Endodermal cell (in vitro differentiated cells): ENCODE measurements around the gene LSG1. TPM values are rescaled to one million over a fixed set of nuclear protein-coding genes. Genes with fewer than 3 reads are reported as not detected.
A peak's percentile ranks its signal among the peaks of the same experiment; 100 is the strongest.

Experiments
- DNase-seq: peaks from one replicate; pipeline ENCODE4 v3.0.0-alpha.2; 2017
- H3K27ac ChIP-seq: 2 replicates; pipeline ENCODE4 v1.5.1; 2013; ENCODE audit warnings: mild to moderate bottlenecking, low read depth, low read length, moderate library complexity
- H3K27me3 ChIP-seq: 2 replicates; pipeline ENCODE4 v1.6.1; 2013; ENCODE audit warnings: mild to moderate bottlenecking, low read length, moderate library complexity; ENCODE audit not compliant: insufficient read depth, control insufficient read depth, poor library complexity, severe bottlenecking
- H3K36me3 ChIP-seq: 2 replicates; pipeline ENCODE4 v1.7.0; 2013; ENCODE audit warnings: mild to moderate bottlenecking, low read length, moderate library complexity; ENCODE audit not compliant: control insufficient read depth, insufficient read depth
- H3K4me1 ChIP-seq: one replicate; pipeline ENCODE4 v1.7.0; 2013; ENCODE audit warnings: low read length; ENCODE audit not compliant: control insufficient read depth, insufficient read depth
- H3K4me3 ChIP-seq: 2 replicates; pipeline ENCODE4 v1.5.1; 2013; ENCODE audit warnings: mild to moderate bottlenecking, low read length, moderate library complexity
- H3K9ac ChIP-seq: 2 replicates; pipeline ENCODE4 v1.6.1; 2013; ENCODE audit warnings: mild to moderate bottlenecking, low read length, moderate library complexity; ENCODE audit not compliant: poor library complexity, severe bottlenecking; ENCODE audit errors: extremely low read depth
- H3K9me3 ChIP-seq: 2 replicates; pipeline ENCODE4 v1.6.1; 2013; ENCODE audit warnings: mild to moderate bottlenecking, low read length, moderate library complexity; ENCODE audit not compliant: control insufficient read depth
- H3K27ac Mint-ChIP-seq: 2 replicates; pipeline ENCODE4 v1.8.0; 2020; ENCODE audit warnings: mixed read lengths
- H3K27me3 Mint-ChIP-seq: 2 replicates; pipeline ENCODE4 v1.8.0; 2021; ENCODE audit warnings: mild to moderate bottlenecking, mixed read lengths; ENCODE audit not compliant: insufficient read depth
- H3K36me3 Mint-ChIP-seq: 2 replicates; pipeline ENCODE4 v1.8.0; 2020; ENCODE audit warnings: low read depth, mixed read lengths
- H3K4me1 Mint-ChIP-seq: 2 replicates; pipeline ENCODE4 v1.8.0; 2020; ENCODE audit warnings: mixed read lengths
- H3K4me3 Mint-ChIP-seq: 2 replicates; pipeline ENCODE4 v1.8.0; 2020; ENCODE audit warnings: mild to moderate bottlenecking, moderate library complexity, mixed read lengths
- H3K9me3 Mint-ChIP-seq: 2 replicates; pipeline ENCODE4 v1.8.0; 2020; ENCODE audit warnings: mild to moderate bottlenecking, mixed read lengths
- CTCF ChIP-seq: fragments of 200-600 bp; sonication (generic); conservative IDR thresholded peaks from 2 replicates; pipeline ENCODE4 v1.5.0; 2021; ENCODE audit warnings: antibody characterized with exemption, mild to moderate bottlenecking
- WGBS, 2 experiments: methylation state at CpG; one replicate each; pipeline versions ENCODE4 v1.1.5 to v1.1.7; 2013; ENCODE audit warnings: missing lambda C conversion rate in 2 of 2, mixed read lengths in 1 of 2; ENCODE audit not compliant: insufficient coverage in 1 of 2, insufficient read length in 1 of 2; 5-methylcytosine and 5-hydroxymethylcytosine counted together
- total RNA-seq, 2 donors: library from RNA; stranded (reverse); fragmentation: NEBNext Ultra II Directional in 1 of 2; extraction: Animal tissue kit (Norgen Biotek cat#: 25700) in 1 of 2; gene quantifications; 2 replicates in 1 of 2; 3 replicates in 1 of 2; pipeline ENCODE4 v1.2.1, GENCODE V29; 2021

LSG1 gene
- total RNA-seq, 2 donors from 2014 or later = 38.3 to 44.7 TPM

- Histone ChIP-seq H3K36me3 (peaks cover 23% of the 10 kb centered on the region), H3K27ac (no peak overlapping the region), H3K9me3 (no peaks in the 10 kb centered on the region), H3K9ac (peak overlapping the region; percentile 65), H3K27me3 (peaks cover 22% of the 10 kb centered on the region), H3K4me1 (no peaks in the 10 kb centered on the region), H3K4me3 (peak overlapping the region; percentile 97)
- H3K4me1 Mint-ChIP-seq = peaks cover 6% of the 10 kb centered on the region
- 71 to 92% methylated on average over 2 to 5 of the region's 5 CpGs for WGBS, 2 experiments
- no peak for DNase-seq
- H3K4me3 Mint-ChIP-seq = peak overlapping the region; percentile 98
- no peak overlapping the region for H3K27ac Mint-ChIP-seq
- peaks cover 6% of the 10 kb centered on the region for H3K27me3 Mint-ChIP-seq
- no peak for TF ChIP-seq CTCF
- no peaks in the 10 kb centered on the region for H3K9me3 Mint-ChIP-seq
- H3K36me3 Mint-ChIP-seq = peaks cover 16% of the 10 kb centered on the region
Observed at GRCh38 chr3:194672876-194673275, 885 bp upstream of the LSG1 start.

- H3K36me3 Mint-ChIP-seq = peaks cover 24% of the 10 kb centered on the region
- no peaks in the 10 kb centered on the region for H3K9me3 Mint-ChIP-seq
- peaks cover under 1% of the 10 kb centered on the region for H3K27me3 Mint-ChIP-seq
Observed at GRCh38 chr3:194671511-194671899, 486 bp downstream of the LSG1 start.

GRCh38 chr3:194667363-194667762 is 4.6 kb downstream of the LSG1 start:
- Histone ChIP-seq H3K9ac (no peak overlapping the region), H3K27ac (no peak overlapping the region), H3K36me3 (peaks cover 57% of the 10 kb centered on the region), H3K9me3 (no peaks in the 10 kb centered on the region), H3K27me3 (no peaks in the 10 kb centered on the region), H3K4me1 (no peaks in the 10 kb centered on the region), H3K4me3 (no peak overlapping the region)
- peaks cover 5% of the 10 kb centered on the region for H3K4me1 Mint-ChIP-seq
- TF ChIP-seq CTCF = no peak
- no peak for DNase-seq
- H3K4me3 Mint-ChIP-seq = no peak overlapping the region
- H3K27ac Mint-ChIP-seq = peak overlapping the region; percentile 28
- 65 to 84% methylated on average over 7 of the region's 7 CpGs for WGBS, 2 experiments
- peaks cover 46% of the 10 kb centered on the region for H3K36me3 Mint-ChIP-seq
- H3K27me3 Mint-ChIP-seq = no peaks in the 10 kb centered on the region
- H3K9me3 Mint-ChIP-seq = no peaks in the 10 kb centered on the region

More at GRCh38 chr3:194671511-194671899, 486 bp downstream of the LSG1 start:
- DNase-seq = no peak
- peak overlapping the region; percentile 65 for H3K9ac ChIP-seq
- peaks cover 20% of the 10 kb centered on the region for H3K27me3 ChIP-seq
- WGBS, 2 experiments = 0% methylated on average over 5 of the region's 5 CpGs
- H3K4me3 ChIP-seq = peak overlapping the region; percentile 97
- Mint-ChIP-seq H3K27ac (peak overlapping the region; percentile 99), H3K4me1 (peaks cover 6% of the 10 kb centered on the region), H3K4me3 (peak overlapping the region; percentile 98)
- H3K9me3 ChIP-seq = no peaks in the 10 kb centered on the region
- H3K36me3 ChIP-seq = peaks cover 27% of the 10 kb centered on the region
- H3K27ac ChIP-seq = peak overlapping the region; percentile 86
- TF ChIP-seq CTCF = peak; percentile 85
- H3K4me1 ChIP-seq = no peaks in the 10 kb centered on the region
